Breast epithelium (tissue), 4 donors: ENCODE measurements around the gene CACFD1. TPM values are rescaled to one million over a fixed set of nuclear protein-coding genes. Genes with fewer than 3 reads are reported as not detected.

Source experiments
- DNase-seq, 2 donors: peaks; one replicate each; pipeline ENCODE4 v3.0.0-alpha.2; 2019; ENCODE audit warnings: low spot score in 2 of 2
- H3K27ac ChIP-seq, 2 donors: fragments of 200-600 bp; sonication (generic) in 1 of 2; one replicate each; pipeline ENCODE4 v1.5.1; 2016 to 2019; ENCODE audit warnings: mild to moderate bottlenecking in 1 of 2
- H3K27me3 ChIP-seq, 2 donors: fragments of 200-600 bp; sonication (generic) in 1 of 2; one replicate each; pipeline versions ENCODE4 v1.5.1 to v1.6.0; 2017 to 2019; ENCODE audit warnings: control low read depth in 1 of 2, mild to moderate bottlenecking in 1 of 2
- H3K36me3 ChIP-seq: fragments of 200-600 bp; one replicate; pipeline ENCODE4 v1.5.1; 2019
- H3K4me1 ChIP-seq, 2 donors: fragments of 200-600 bp; sonication (generic); one replicate each; pipeline ENCODE4 v1.5.1; 2016 to 2019; ENCODE audit warnings: control low read depth in 1 of 2
- H3K4me3 ChIP-seq, 3 donors: fragments of 200-600 bp; sonication (generic); 1 replicate in 2 of 3; 2 replicates in 1 of 3; pipeline ENCODE4 v1.5.1; 2016 to 2019; ENCODE audit warnings: mild to moderate bottlenecking in 3 of 3, moderate library complexity in 2 of 3
- H3K9me3 ChIP-seq, 2 donors: fragments of 200-600 bp; sonication (generic) in 1 of 2; one replicate each; pipeline ENCODE4 v1.5.1; 2016 to 2019; ENCODE audit warnings: control low read depth in 1 of 2
- CTCF ChIP-seq, 3 donors: fragments of 450-650 bp; IDR thresholded peaks; one replicate each; pipeline ENCODE4 v1.5.1; 2016 to 2017; ENCODE audit warnings: antibody characterized with exemption in 3 of 3, mild to moderate bottlenecking in 3 of 3, moderate library complexity in 3 of 3
- POLR2A ChIP-seq: fragments of 450-650 bp; IDR thresholded peaks from one replicate; pipeline ENCODE4 v1.6.1; 2016; ENCODE audit warnings: antibody characterized with exemption, mild to moderate bottlenecking, moderate library complexity
- POLR2AphosphoS5 ChIP-seq, 3 donors: sonication (generic); formaldehyde crosslinking; IDR thresholded peaks; one replicate each; pipeline ENCODE4 v1.6.1; 2017; ENCODE audit warnings: antibody characterized with exemption in 3 of 3
- intact Hi-C: fragments of 100-400 bp; cut with DNase I; formaldehyde crosslinking; loops from one replicate; pipeline ENCODE4 v1.15.1; 2023; ENCODE audit warnings: low total_unique reads
- total RNA-seq, 3 donors: library from RNA; depleted of rRNA; stranded (reverse); fragments of >200 nt; gene quantifications; one replicate each; pipeline ENCODE4 v1.1.0, GENCODE V29; 2016

CACFD1 gene
- total RNA-seq, 3 donors from 2014 or later: 5.0 to 19.5 (median 13.4) TPM

GRCh38 chr9:133463234-133463863 lies 3.6 kb downstream of the CACFD1 start:
- no peak overlapping the region for H3K4me3 ChIP-seq
- TF ChIP-seq CTCF (IDR thresholded peaks at IDR 0.05): no peak
- no peaks in the 10 kb centered on the region for H3K36me3 ChIP-seq
- H3K27ac ChIP-seq: no peak overlapping the region
- intact Hi-C loops: no loop called here
- H3K9me3 ChIP-seq: no peaks in the 10 kb centered on the region
- no peak for DNase-seq
- H3K27me3 ChIP-seq: no peaks in the 10 kb centered on the region
- peaks cover 0 to 7% of the 10 kb centered on the region in 2 donors for H3K4me1 ChIP-seq

GRCh38 chr9:133463864-133464615 lies 4.3 kb downstream of the CACFD1 start:
- Histone ChIP-seq H3K36me3 (no peaks in the 10 kb centered on the region), H3K4me1 (peaks cover 0 to 7% of the 10 kb centered on the region in 2 donors), H3K9me3 (no peaks in the 10 kb centered on the region), H3K4me3 (no peak overlapping the region), H3K27me3 (no peaks in the 10 kb centered on the region), H3K27ac (no peak overlapping the region)
- intact Hi-C loops: no loop called here
- TF ChIP-seq CTCF (IDR thresholded peaks at IDR 0.05) (no peak), POLR2A (no peak), POLR2AphosphoS5 (IDR thresholded peaks at IDR 0.05) (no peak)
- DNase-seq: no peak

- H3K4me1 ChIP-seq: peaks cover 0 to 7% of the 10 kb centered on the region in 2 donors
- H3K4me3 ChIP-seq: no peak overlapping the region
- H3K27me3 ChIP-seq: no peaks in the 10 kb centered on the region
- DNase-seq: no peak
- intact Hi-C loops: no loop called here
- H3K27ac ChIP-seq: no peak overlapping the region
- H3K36me3 ChIP-seq: no peaks in the 10 kb centered on the region
- TF ChIP-seq CTCF (IDR thresholded peaks at IDR 0.05) (no peak), POLR2AphosphoS5 (IDR thresholded peaks at IDR 0.05) (no peak), POLR2A (no peak)
- H3K9me3 ChIP-seq: no peaks in the 10 kb centered on the region
Observed at GRCh38 chr9:133464638-133465037, 4.9 kb downstream of the CACFD1 start.

- TF ChIP-seq CTCF (IDR thresholded peaks at IDR 0.05): no peak
- TF ChIP-seq POLR2A: no peak
- no peak for TF ChIP-seq POLR2AphosphoS5 (IDR thresholded peaks at IDR 0.05)
- H3K36me3 ChIP-seq: no peaks in the 10 kb centered on the region
- intact Hi-C loops: no loop called here
- no peaks in the 10 kb centered on the region for H3K9me3 ChIP-seq
- DNase-seq: no peak
- H3K4me1 ChIP-seq: peaks cover 0 to 1% of the 10 kb centered on the region in 2 donors
- no peaks in the 10 kb centered on the region for H3K27me3 ChIP-seq
- H3K27ac ChIP-seq: no peak overlapping the region
- H3K4me3 ChIP-seq: no peak overlapping the region
Observed at GRCh38 chr9:133465984-133466383, 6.2 kb downstream of the CACFD1 start.

GRCh38 chr9:133467101-133467500 lies 7.3 kb downstream of the CACFD1 start:
- H3K27me3 ChIP-seq: no peaks in the 10 kb centered on the region
- no peak overlapping the region for H3K27ac ChIP-seq
- intact Hi-C loops: no loop called here
- no peaks in the 10 kb centered on the region for H3K9me3 ChIP-seq
- no peak for DNase-seq
- no peak for TF ChIP-seq POLR2AphosphoS5 (IDR thresholded peaks at IDR 0.05)
- no peak for TF ChIP-seq CTCF (IDR thresholded peaks at IDR 0.05)
- no peak for TF ChIP-seq POLR2A
- H3K4me1 ChIP-seq: no peaks in the 10 kb centered on the region
- H3K4me3 ChIP-seq: no peak overlapping the region
- no peaks in the 10 kb centered on the region for H3K36me3 ChIP-seq
